Hematopoietic multipotent progenitor cell treated with erythropoietin and hydrocortisone succinate and interleukin-3 and kit ligand, for 4 days (in vitro differentiated cells): Measurements from ENCODE around the gene CPVL.

Experiments used
- DNase-seq: peaks from one replicate; pipeline ENCODE4 v3.0.0-alpha.2; 2015

Gene CPVL

DNA sequence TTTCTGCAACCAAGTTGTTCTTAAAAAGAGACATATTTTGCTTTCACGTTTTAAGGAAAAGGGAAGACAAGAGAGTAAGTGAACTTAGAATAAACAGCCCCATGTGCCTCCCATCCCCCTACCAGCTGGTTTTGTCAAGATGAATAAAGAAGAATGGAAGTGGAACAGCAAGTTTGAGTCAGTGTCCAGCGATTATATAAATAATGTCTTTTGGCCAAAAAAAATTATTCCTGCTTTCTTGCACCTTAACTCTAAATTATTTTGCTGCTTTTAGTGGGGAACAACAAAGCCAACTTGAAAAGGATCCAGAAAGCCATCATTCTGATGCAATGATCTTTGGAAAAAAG is 105.8 kb downstream of the CPVL start:
- DNase-seq, result no peak

DNA sequence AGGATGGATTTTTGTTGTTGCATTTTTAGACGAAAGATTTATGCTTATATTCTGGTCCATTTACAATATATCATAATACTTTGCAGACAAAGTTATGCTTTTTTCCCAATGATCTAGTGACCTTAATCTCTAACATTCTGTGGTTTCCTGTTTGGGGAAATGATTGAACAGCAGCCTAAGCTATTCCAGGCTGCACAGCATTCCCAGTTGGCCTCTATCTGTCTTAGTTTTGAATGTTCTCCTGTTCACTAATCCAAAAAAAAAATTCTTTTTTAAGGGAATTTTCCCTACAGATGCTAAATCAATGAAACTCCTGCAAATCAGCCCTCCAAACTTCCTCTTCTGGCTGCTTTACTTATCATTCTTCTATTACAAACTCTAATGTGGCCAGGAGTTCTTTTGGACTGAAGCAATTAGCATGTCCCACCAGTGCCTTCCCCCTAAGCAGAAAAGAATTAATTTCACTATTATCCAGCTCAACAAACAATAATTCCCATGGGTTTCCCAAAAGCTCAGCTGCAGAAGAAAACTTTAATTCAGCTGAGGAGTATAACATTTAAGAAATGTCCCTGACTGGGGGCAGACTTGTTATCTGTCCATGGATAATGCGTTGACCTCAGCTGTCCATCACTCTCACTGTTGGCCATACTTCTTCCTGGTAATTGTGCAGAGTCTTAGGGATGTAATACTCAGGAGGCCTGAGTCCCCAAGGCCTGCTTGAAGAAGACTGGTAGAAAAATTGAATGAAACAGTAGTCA is 106.3 kb downstream of the CPVL start:
- DNase-seq, result no peak

DNA sequence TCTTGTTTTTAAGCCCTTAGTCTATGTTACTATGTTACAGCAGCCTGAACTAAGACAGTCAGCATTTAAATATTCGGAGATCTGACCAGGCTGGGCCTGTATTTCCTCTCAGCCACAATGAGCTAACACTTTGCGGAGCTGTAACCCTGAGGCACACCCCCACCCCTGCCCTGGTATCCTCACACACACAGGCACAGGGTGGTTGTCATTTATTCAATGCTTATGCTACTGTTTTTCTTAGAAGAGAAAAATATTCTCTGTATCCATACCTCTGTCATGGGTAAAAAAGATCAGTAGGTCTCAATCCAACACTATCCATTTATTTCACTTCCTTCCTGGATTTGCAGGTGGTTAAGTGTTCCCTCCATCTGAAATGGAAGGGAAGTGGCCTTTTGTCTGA is 107.9 kb downstream of the CPVL start:
- DNase-seq, result no peak

DNA sequence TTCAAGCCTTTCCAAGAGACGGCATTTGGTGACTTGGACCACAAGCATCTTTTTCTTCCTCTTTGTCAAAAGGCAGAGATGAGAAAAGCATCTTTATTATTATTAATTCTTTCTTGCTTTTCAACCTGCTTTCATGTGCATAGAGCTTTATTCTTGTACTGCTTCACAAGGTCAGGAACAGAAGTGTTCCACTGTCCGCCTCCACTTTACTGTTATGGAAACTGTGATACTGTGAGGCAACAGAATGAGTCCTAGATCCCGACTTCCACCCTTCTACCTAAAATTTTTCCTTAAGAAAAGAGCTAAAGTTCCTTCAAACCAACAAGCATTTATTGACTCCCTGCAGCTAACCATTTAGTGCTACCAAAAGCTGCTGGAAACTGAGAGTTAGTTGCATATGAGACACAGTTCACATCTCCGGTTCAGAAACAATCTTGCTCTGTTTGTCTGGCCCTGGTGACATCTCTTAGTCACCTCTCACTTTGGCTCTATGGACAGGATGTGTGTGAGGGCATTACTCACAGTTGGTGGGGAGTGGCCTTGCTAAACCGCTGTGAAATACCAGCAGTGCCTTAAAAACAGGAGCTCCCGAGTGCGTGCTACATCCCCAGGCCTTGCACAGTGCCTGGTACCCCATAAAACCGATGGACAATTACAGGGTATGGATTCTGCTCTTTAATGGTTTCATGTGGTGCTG is 111.1 kb downstream of the CPVL start:
- DNase-seq, result no peak

DNA sequence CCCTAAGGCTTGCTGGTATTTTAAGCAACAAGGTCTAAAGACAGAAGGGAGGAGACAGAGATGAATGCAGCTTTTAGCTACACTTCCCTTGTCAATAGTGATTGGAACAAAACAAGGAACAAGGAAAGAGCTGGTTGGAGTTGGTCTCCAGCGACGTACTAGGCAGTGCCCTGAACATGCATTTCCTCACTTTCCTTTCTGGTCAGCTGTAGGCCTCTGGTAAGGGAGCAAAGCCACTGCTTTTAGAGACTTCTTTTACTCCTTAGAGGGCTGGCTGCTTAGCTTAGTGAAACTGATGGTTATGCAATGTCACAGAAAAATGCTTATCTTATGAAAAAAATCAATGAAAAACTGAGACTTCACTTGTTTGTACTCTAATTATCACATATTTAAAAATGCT is 112.8 kb downstream of the CPVL start:
- DNase-seq, result no peak

DNA sequence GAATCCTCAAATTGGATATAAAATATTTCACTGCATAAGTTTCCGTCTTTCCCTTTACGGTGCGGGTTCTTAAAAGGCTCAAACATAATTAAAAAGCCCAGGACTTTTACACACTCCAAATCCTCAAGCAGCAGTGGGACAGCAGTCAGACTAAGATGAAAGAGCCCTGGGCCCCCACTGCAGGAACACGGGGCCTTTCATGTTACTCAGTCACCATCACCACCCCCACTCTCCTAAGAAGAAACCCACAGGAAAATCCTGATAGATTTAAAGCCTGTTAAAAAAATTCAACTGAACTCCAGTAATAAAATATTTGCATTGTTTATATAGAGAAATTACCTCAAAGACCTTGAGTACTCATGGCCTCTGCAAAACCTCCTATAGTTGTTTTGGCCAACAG is 114.2 kb downstream of the CPVL start:
- no peak for DNase-seq

DNA sequence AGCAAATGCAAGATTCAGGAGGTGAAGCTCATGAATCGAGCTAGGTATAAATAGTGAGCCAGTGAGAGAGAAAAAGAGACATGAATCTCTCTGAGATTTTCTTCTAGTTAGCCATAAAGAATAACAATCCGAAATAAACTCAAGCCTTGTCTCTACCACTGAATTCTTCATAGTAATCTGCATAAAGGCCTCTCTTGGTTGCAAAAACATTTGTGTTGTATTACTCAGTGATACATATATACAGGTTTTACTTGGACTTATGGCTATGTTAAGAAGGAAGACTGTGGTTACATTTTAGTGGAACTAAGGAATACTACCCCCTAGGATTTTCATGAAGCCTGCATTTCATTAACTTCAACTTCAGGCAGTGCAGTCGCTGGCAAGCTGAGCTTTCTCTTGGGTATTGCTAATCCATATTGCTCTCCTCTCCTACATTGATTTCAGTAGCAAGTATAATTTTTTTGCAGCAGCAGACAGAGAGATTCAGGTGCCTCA is 115.5 kb downstream of the CPVL start:
- DNase-seq, result no peak

DNA sequence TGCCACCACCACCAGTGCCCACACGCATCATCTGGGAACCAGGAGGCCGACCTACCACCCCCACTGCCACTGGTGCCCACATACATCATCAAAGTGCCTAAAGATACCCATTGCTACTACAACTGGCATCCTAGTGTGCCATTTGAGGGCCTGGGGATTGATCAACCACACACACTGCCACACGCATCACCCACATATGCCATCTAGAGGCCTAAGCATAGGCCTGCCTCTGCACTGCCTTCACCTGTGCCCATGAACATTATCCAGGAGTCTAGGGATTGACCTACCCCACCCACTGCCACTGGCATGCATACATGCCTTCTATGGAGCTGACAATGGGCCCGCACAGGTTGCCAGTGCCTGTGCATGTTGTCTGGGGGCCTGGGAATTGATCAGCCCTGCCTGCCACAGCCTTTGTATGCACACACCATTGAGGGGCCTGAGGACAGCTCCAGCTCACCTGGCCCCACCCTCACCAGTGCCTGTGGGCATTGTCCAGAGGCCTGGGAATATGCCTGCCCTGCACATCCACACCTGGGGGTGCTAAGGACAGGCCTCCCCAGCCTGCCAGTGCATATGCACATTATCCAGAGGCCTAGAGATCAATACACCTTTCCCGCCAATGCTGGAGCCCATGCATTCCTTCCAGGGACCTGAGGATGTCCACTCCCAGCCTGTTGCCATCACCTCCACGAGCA is 123.9 kb downstream of the CPVL start:
- DNase-seq, result no peak

DNA sequence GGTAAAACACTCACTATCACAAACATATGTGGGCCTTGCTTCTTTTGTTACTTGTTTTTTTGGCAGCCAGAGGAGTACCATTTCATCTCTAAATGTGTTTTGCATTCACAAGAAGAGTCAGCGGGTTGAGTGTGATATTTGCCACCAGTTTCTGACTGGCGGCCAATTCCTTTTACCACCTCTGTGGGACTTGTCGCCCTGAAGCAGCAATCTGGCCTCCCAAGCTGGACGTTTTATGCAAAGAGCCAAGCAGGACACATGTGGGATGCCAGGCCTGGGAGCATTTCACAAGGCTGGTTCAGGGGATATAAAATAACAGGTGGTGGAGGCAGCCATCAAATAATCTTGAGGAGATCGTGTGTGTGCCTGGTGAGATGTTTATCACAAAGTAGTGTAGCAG is 126.4 kb downstream of the CPVL start:
- no peak for DNase-seq

DNA sequence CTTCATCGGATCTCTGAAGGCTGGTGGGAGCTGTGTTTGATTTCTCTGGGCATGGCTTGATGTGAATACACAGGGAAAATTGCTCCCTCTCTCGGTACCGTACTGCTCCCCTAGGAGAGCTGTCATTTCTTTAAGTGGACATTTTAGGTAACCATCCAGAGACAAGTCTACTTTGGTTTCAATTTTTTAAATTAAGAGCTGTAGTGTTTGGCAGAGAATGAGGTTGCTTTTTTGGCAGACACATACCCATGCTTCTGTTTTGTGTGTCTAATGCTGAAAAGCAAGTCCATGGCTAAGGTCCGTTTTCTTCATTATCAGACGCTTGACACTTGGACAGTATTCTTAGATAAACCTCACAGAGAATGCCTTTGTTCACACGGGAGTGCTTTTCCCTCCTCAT is 127.0 kb downstream of the CPVL start:
- no peak for DNase-seq

DNA sequence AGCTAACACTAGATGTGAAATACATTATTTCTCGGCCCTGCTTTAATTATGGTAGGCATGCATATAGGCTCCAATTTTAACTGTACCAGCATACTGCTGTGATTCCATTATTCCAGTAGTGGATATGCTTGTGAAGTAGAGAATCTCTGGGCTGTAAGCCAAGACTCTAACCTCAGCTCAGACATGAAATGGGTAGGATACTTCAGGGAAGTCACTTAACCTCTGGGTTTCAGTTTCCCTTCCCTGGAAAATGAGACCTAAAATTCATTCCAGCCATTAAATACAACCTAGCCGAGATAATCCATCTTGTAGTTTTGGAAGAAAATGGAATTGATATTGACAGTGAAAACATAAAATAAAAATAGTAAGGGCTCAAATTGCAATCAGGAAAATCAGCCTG is 128.6 kb downstream of the CPVL start:
- DNase-seq, result no peak

DNA sequence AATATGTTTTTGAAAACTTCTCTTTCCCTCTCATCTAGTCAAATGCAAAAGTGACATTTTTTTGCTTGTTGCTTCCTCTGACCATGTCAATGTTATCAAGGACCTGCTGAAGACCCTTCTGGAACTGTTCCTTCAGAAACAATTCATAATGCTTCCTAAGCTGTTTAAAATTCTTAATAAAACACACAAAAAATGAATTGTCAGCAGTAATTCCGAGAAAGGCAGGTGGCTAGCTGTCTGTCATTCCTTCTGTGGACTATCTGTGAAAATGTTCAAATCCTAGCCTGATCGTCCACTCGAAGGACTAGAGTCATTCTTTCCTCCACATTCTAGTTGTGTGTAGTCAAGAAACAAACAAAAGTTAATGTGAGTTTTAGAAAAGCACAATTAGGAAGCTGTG is 131.6 kb downstream of the CPVL start:
- no peak for DNase-seq

DNA sequence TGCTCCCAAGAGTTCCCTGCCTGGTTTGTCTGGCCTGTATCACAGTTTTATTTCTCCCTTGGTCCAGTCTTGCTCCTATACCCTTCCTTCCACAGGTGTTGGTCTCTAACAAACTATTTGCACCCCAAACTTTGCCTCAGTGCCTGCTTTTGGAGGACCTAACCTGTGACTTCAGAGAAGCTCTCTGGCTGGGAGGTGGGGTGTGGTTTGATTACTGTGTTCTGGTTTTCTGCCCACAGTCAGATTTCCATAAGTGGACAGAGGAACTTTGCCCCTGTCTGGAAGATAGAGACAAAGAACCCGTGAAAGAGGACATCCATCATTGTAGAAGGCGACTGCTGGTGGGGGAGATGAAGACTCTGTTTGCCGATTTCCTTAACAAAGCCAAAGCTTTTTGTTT is 132.4 kb downstream of the CPVL start:
- no peak for DNase-seq

DNA sequence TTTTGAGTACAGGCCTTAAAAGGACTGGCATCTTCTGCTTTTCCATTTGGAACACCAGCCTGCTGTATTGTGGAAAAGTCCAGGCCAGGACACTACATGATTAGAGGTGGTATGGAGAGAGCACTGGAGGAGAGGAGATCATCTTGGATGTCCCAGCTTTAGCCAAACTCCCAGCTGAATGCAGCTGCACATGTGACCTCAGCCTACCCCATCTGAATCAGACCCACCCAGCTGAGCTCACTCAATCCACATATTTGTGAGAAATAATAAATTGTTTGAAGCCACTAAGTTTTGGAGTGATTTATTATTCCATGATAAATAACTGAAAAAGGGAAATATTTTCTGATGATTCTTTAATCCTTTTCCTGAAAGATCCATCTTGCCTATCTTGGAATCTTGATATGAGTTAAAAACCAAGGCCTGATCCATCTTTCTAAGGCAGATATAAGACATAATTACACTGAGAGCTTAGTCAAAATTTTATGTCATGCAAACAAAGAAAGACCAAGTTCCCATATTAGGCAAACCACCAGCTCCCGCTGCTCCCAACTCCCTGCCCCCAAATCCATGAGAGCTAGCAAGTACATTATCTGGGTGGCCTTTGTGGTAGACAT is 133.1 kb downstream of the CPVL start:
- no peak for DNase-seq

DNA sequence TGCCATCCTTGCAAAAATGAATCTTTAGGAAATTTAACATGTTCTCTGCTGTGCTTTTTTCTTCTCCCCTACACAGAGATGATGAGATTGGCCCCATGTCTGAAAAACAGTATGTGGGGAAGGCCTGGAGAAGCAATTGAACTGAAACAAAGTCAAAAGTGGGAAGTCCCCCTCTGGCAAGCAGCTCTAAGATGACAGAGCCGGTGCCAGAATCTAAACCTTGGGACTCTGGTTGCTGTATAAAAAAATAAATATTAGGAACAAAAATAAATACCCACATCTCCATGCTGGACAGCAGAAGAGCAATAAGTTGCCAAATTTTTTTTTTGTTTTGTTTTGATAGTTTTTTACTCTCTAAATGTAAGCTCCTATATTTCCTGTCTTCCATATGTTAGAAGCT is 136.4 kb downstream of the CPVL start:
- no peak for DNase-seq

DNA sequence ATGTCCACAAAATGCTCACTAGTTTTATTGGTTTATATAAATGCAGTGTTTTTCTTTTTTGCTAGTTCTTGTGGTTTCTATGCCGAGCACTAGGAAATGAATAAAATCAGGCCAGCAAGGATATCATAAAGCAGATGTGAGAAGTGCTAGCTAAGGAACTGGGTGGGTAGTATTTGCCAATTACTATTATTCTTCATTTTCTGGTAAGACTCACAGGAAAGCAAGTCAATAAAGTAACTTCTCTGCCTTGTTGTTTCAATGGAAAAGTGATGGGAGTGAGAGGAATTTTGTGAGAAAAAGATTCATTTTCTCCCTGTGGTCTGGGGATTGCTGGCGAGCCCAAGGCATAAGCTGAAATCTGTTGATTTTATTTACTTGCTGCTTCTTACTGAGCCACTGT is 137.7 kb downstream of the CPVL start:
- DNase-seq, result no peak

DNA sequence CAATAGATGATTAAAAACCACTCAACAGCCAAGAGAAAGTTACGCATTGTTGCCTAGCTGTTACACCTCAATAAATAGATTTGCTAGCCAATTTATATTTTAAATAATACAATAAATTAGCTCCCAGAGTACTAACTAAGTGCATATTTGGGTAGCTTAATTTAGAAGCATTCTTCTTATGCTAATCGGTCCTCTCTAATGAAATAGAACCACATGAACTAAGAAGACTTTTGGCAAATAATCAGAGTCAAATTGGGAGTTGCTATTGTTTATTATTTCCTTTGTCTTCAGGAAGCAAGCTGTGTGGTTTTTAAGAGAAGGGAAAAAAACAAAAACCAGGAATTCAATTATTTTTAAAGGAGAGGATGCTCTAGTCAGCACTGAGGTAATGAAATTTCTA is 139.2 kb downstream of the CPVL start:
- no peak for DNase-seq

DNA sequence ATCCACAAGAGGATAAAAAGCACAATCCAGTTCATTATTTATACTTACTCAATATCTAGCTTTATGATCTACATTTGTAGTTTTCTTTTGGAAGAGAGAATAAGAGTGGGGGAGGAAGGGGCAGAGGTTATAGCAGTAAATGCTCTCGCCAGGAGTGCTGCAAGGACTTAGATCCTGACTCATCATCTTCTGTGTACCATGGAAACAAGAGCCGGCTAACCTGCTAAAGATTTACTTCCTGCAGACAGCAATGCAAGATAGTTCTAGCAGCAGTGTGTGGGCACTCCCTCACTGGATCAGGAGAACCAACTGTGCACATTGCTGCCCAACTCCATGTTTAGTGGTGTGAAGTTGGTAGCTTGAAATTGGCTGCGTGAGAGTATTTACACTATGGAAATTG is 140.5 kb downstream of the CPVL start:
- DNase-seq, result no peak

DNA sequence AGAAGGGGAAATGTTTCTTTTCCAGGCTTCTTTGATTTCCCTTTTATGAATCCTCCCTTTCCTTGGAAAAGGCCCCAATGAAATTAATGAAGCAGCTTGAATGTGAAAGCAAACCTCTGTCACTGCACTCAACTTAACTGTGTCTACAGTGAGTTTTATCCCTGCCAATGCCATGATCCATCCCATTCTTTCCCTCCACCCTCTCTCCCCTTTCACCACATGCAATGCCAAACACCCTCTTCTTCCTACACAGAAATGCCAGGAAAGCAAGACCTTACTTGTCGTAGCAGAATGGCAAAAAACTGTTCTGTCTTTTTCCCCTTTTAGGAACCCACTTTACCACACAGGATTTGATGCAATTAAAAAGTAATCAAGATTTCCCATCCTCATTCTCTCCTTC is 140.9 kb downstream of the CPVL start:
- DNase-seq, result no peak

DNA sequence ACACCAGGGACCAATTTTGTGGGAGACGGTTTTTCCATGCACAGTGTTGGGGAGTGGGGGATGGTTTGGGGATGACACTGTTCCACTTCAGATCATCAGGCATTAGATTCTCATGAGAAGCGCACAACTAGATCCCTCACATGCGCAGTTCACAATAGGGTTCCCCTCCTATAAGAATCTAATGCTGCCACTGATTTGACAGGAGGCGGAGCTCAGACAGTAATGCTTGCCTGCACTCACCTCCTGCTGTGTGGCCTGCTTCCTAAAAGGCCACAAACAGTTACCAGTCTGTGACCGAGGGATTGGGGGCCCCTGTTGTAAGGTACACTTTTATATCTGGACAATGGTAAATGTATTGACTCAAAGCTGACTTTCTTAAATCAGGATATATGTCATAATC is 142.6 kb downstream of the CPVL start:
- no peak for DNase-seq

DNA sequence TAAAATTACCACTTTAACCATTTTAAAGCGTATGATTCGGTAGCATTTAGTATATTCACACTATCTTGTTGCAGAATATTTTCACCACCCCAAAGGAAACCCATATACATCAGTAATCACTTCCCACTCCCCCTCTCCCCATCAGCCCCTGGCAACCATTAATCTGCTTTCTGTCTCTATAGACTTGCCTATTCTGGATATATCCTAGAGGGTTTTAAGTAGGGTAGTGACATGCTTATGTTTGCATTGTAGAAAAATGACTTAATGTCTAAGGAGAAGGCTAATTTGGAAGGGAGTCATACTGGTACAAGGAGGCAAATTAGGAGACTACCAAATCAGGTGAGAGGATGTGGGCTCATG is 145.6 kb downstream of the CPVL start:
- DNase-seq, result no peak

DNA sequence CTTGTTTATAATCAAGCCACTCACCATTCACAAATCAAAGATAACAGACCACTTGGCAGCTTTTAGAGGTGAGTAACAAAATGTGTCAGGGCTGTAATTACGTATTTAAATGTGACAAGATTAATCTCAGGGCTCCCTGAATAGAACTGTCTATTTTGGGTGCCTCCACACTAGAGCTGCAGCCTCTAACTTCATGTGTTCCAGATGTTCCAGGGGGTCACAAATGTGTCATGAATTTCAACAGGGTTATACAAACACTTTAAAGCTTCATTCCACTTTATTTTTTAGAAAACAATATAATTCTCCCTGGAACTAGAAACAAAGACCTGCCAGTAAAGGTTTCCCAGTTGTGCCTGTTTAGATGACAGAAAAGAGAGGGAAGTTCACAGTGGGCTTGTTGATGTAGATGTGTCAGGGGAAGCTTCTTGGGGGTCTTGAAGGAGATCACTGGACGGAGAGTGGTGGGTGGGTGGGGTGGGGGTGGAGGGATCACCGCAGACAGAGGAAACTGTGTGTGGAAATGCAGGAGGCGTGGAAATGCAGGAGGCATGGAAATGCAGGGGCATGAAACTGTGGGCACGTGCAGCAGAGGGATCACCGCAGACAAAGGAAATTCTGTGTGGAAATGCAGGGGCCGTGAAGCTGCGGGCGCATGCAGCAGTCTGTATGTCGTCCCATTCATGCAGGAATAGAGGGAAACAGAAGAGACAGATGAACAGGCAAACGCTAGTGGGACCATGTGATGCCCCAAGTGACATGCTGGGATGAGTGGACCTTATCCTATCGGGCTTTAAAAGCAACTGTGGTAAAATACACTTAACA is 146.2 kb downstream of the CPVL start:
- DNase-seq, result no peak

DNA sequence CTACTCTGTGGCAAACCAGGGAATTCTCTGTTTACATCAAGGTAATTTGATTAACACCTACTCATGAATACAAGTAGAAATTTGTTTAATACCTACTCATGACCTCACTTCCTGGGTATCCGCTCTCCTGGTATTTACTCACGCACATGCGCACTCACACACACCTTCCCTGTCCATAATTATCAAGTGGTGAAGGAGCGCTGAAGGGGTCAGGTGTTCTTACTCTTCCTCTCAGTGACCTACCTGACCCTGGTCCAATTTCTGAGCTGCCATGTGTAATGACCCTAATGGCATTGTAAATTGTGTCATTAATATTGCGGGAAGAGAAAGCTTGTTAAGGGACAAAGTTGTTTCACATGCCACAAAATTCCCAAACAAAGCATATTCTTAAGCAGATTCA is 146.9 kb downstream of the CPVL start:
- no peak for DNase-seq
